IMR-90 (cell line): ENCODE data around the gene MRPL52.
"Not testable (repeated sequence)": the region's sequence is repeated elsewhere in the genome, so short reads cannot be mapped to it uniquely, and the experiment has no call there.

Experiments used
- BHLHE40 ChIP-seq: fragments of 150-350 bp; IDR thresholded peaks from 2 replicates; pipeline ENCODE4 v1.6.1; 2016; ENCODE audit warnings: mild to moderate bottlenecking, low read depth, low read length
- CEBPB ChIP-seq: IDR thresholded peaks from 2 replicates; pipeline ENCODE4 v1.6.1; 2012; ENCODE audit warnings: low read depth, low read length, improper control_type of control experiment
- CTCF ChIP-seq: conservative IDR thresholded peaks from 2 replicates; pipeline ENCODE4 v1.5.1; 2012; ENCODE audit warnings: mild to moderate bottlenecking, low read depth, low read length, improper control_type of control experiment
- ELK1 ChIP-seq: fragments of 150-350 bp; IDR thresholded peaks from 2 replicates; pipeline ENCODE4 v1.6.1; 2016; ENCODE audit warnings: low read depth, mild to moderate bottlenecking, low read length, moderate library complexity, borderline replicate concordance
- FOS ChIP-seq: fragments of 150-350 bp; IDR thresholded peaks from 2 replicates; pipeline ENCODE4 v1.6.1; 2016; ENCODE audit warnings: low read depth, low read length
- MAFK ChIP-seq: IDR thresholded peaks from 2 replicates; pipeline ENCODE4 v1.6.1; 2012; ENCODE audit warnings: low read depth, low read length, improper control_type of control experiment
- MAZ ChIP-seq: IDR thresholded peaks from 2 replicates; pipeline ENCODE4 v1.6.1; 2012; ENCODE audit warnings: low read depth, mild to moderate bottlenecking, low read length, improper control_type of control experiment, moderate library complexity, borderline replicate concordance
- MXI1 ChIP-seq: IDR thresholded peaks from 2 replicates; pipeline ENCODE4 v1.6.1; 2012; ENCODE audit warnings: low read depth, mild to moderate bottlenecking, low read length, moderate library complexity, borderline replicate concordance
- POLR2A ChIP-seq: IDR thresholded peaks from 2 replicates; pipeline ENCODE4 v1.6.1; 2012; ENCODE audit warnings: mild to moderate bottlenecking, low read depth, low read length
- RAD21 ChIP-seq: IDR thresholded peaks from 2 replicates; pipeline ENCODE4 v1.6.1; 2012; ENCODE audit warnings: low read length, improper control_type of control experiment
- RCOR1 ChIP-seq: IDR thresholded peaks from 2 replicates; pipeline ENCODE4 v1.6.1; 2012; ENCODE audit warnings: mild to moderate bottlenecking, low read length, improper control_type of control experiment; ENCODE audit not compliant: insufficient replicate concordance
- RFX5 ChIP-seq: IDR thresholded peaks from 2 replicates; pipeline ENCODE4 v1.8.0; 2012; ENCODE audit warnings: low read depth, mild to moderate bottlenecking, low read length, moderate library complexity
- SMC3 ChIP-seq: fragments of 150-350 bp; IDR thresholded peaks from 2 replicates; pipeline ENCODE4 v1.6.1; 2016; ENCODE audit warnings: low read depth, mild to moderate bottlenecking, antibody characterized with exemption, low read length, moderate library complexity
- USF2 ChIP-seq: fragments of 150-350 bp; IDR thresholded peaks from 2 replicates; pipeline ENCODE4 v1.6.1; 2017; ENCODE audit warnings: mild to moderate bottlenecking, antibody characterized with exemption, low read length, low read depth

- not testable (repeated sequence) for TF ChIP-seq MXI1, CTCF, MAFK, FOS, POLR2A, USF2, RCOR1, CEBPB, RAD21, RFX5, ELK1, BHLHE40, MAZ, SMC3
These were observed 24.5 kb upstream of the MRPL52 start for GRCh38 chr14:22805235-22805634.
